WI38 (cell line): ENCODE data around the gene PCSK5.
"Not testable (repeated sequence)": the region's sequence is repeated elsewhere in the genome, so short reads cannot be mapped to it uniquely, and the experiment has no call there.

ENCODE experiments used
- H3K4me3 ChIP-seq: 2 replicates; pipeline ENCODE4 v1.5.1; 2011; ENCODE audit warnings: low read depth, mild to moderate bottlenecking, control low read depth, low read length
- CTCF ChIP-seq: IDR thresholded peaks from 2 replicates; pipeline ENCODE4 v1.5.1; 2012; ENCODE audit warnings: low read depth, mild to moderate bottlenecking, control low read depth, low read length

PCSK5 gene

GRCh38 chr9:76310991-76311390 lies 420.5 kb downstream of the PCSK5 start:
- H3K4me3 ChIP-seq, result no peak overlapping the region
- no peak for TF ChIP-seq CTCF

- no peak for TF ChIP-seq CTCF
Observed at GRCh38 chr9:76311537-76311936, 421.1 kb downstream of the PCSK5 start.

GRCh38 chr9:76313771-76314170 lies 423.3 kb downstream of the PCSK5 start:
- TF ChIP-seq CTCF, result no peak
- H3K4me3 ChIP-seq, result no peak overlapping the region

More at GRCh38 chr9:76311537-76311936, 421.1 kb downstream of the PCSK5 start:
- H3K4me3 ChIP-seq, result no peak overlapping the region

- no peak for TF ChIP-seq CTCF
- H3K4me3 ChIP-seq, result no peak overlapping the region
Observed at GRCh38 chr9:76314321-76314720, 423.8 kb downstream of the PCSK5 start.

GRCh38 chr9:76316069-76316468 lies 425.6 kb downstream of the PCSK5 start:
- no peak for TF ChIP-seq CTCF
- H3K4me3 ChIP-seq, result no peak overlapping the region

GRCh38 chr9:76319466-76319865 lies 429.0 kb downstream of the PCSK5 start:
- H3K4me3 ChIP-seq, result not testable (repeated sequence)

- H3K4me3 ChIP-seq, result no peak overlapping the region
- TF ChIP-seq CTCF, result no peak
Observed at GRCh38 chr9:76321195-76321828, 430.8 kb downstream of the PCSK5 start.

GRCh38 chr9:76322810-76323209 lies 432.3 kb downstream of the PCSK5 start:
- TF ChIP-seq CTCF, result no peak

More at GRCh38 chr9:76322810-76323209, 432.3 kb downstream of the PCSK5 start:
- no peak overlapping the region for H3K4me3 ChIP-seq
